ENCODE measurements around the gene FER. TPM values are rescaled to one million over a fixed set of nuclear protein-coding genes. Genes with fewer than 3 reads are reported as not detected.
"Not testable (repeated sequence)": the region's sequence is repeated elsewhere in the genome, so short reads cannot be mapped to it uniquely, and the experiment has no call there.

FER gene
- total RNA-seq, 1 experiment from 2014 or later: 29.3 TPM

GRCh38 chr5:108881133-108881532 lies 133.4 kb downstream of the FER start:
- no peak for DNase-seq (ENCODE audit: low spot score)

GRCh38 chr5:108884736-108885135 lies 137.0 kb downstream of the FER start:
- DNase-seq (ENCODE audit: low spot score): peak; percentile 29

- DNase-seq (ENCODE audit: low spot score): no peak
Measured at GRCh38 chr5:108898257-108898656, 150.6 kb downstream of the FER start.

- DNase-seq (ENCODE audit: low spot score): no peak
Measured at GRCh38 chr5:108898707-108899106, 151.0 kb downstream of the FER start.

GRCh38 chr5:108899244-108899643 lies 151.5 kb downstream of the FER start:
- not testable (repeated sequence) for DNase-seq (ENCODE audit: low spot score)

- DNase-seq (ENCODE audit: low spot score): no peak
Measured at GRCh38 chr5:108900668-108901067, 153.0 kb downstream of the FER start.

GRCh38 chr5:108905805-108906204 lies 158.1 kb downstream of the FER start:
- DNase-seq (ENCODE audit: low spot score): no peak

- DNase-seq (ENCODE audit: low spot score): no peak
Measured at GRCh38 chr5:108910627-108911026, 162.9 kb downstream of the FER start.

- no peak for DNase-seq (ENCODE audit: low spot score)
Measured at GRCh38 chr5:108911055-108911454, 163.4 kb downstream of the FER start.

- DNase-seq (ENCODE audit: low spot score): no peak
Measured at GRCh38 chr5:108917596-108917995, 169.9 kb downstream of the FER start.

GRCh38 chr5:108919591-108920326 lies 172.1 kb downstream of the FER start:
- no peak for DNase-seq (ENCODE audit: low spot score)

GRCh38 chr5:108924457-108924961 lies 176.8 kb downstream of the FER start:
- peak; percentile 17 for DNase-seq (ENCODE audit: low spot score)

- DNase-seq (ENCODE audit: low spot score): no peak
Measured at GRCh38 chr5:108925073-108925472, 177.4 kb downstream of the FER start.

GRCh38 chr5:108930107-108930506 lies 182.4 kb downstream of the FER start:
- DNase-seq (ENCODE audit: low spot score): no peak

- no peak for DNase-seq (ENCODE audit: low spot score)
Measured at GRCh38 chr5:108935611-108936010, 187.9 kb downstream of the FER start.

GRCh38 chr5:108937221-108937620 lies 189.5 kb downstream of the FER start:
- no peak for DNase-seq (ENCODE audit: low spot score)

GRCh38 chr5:108940506-108940905 lies 192.8 kb downstream of the FER start:
- no peak for DNase-seq (ENCODE audit: low spot score)

GRCh38 chr5:108941746-108942145 lies 194.0 kb downstream of the FER start:
- DNase-seq (ENCODE audit: low spot score): no peak

- no peak for DNase-seq (ENCODE audit: low spot score)
Measured at GRCh38 chr5:108942701-108943100, 195.0 kb downstream of the FER start.

GRCh38 chr5:108945094-108945493 lies 197.4 kb downstream of the FER start:
- DNase-seq (ENCODE audit: low spot score): no peak

- DNase-seq (ENCODE audit: low spot score): no peak
Measured at GRCh38 chr5:108946008-108946407, 198.3 kb downstream of the FER start.

- DNase-seq (ENCODE audit: low spot score): no peak
Measured at GRCh38 chr5:108947164-108947563, 199.5 kb downstream of the FER start.

- no peak for DNase-seq (ENCODE audit: low spot score)
Measured at GRCh38 chr5:108950276-108950675, 202.6 kb downstream of the FER start.

GRCh38 chr5:108953940-108954339 lies 206.2 kb downstream of the FER start:
- DNase-seq (ENCODE audit: low spot score): no peak

Data from A172 (cell line).